Psoas muscle (tissue), 8 donors: Measurements from ENCODE around the gene PARP2. TPM values are rescaled to one million over a fixed set of nuclear protein-coding genes. Genes with fewer than 3 reads are reported as not detected.

Experiments
- ATAC-seq, 4 donors: fragments of 200-7000 bp; cut with Tn5 transposase; one replicate each; pipeline ENCODE4 v1.9.1; 2020; ENCODE audit warnings: moderate library complexity in 3 of 4, mild to moderate bottlenecking in 2 of 4
- DNase-seq, 2 donors: peaks; one replicate each; pipeline ENCODE4 v3.0.0-alpha.2; 2020
- H3K27ac ChIP-seq: fragments of 200-600 bp; one replicate; pipeline ENCODE4 v1.8.0; 2022
- H3K27me3 ChIP-seq, 3 donors: fragments of 200-600 bp in 1 of 3; one replicate each; pipeline versions ENCODE4 v1.6.1 to v1.8.0; 2013 to 2022; ENCODE audit warnings: low read length in 2 of 3, mild to moderate bottlenecking in 2 of 3, moderate library complexity in 1 of 3; ENCODE audit not compliant: insufficient read depth in 3 of 3
- H3K36me3 ChIP-seq, 2 donors: fragments of 200-600 bp in 1 of 2; one replicate each; pipeline versions ENCODE4 v1.6.1 to v1.8.0; 2013 to 2022; ENCODE audit warnings: low read depth in 1 of 2, mild to moderate bottlenecking in 1 of 2, moderate library complexity in 1 of 2; ENCODE audit not compliant: insufficient read depth in 1 of 2
- H3K4me1 ChIP-seq: fragments of 200-600 bp; one replicate; pipeline ENCODE4 v1.8.0; 2022
- H3K4me3 ChIP-seq: fragments of 200-600 bp; one replicate; pipeline ENCODE4 v1.8.0; 2022; ENCODE audit warnings: mild to moderate bottlenecking
- H3K9me3 ChIP-seq: fragments of 200-600 bp; one replicate; pipeline ENCODE4 v1.8.0; 2022
- WGBS, 3 donors: extraction: QIAGEN DNeasy Blood & Tissue Kit; methylation state at CpG; one replicate each; pipeline versions ENCODE4 v1.1.6 to v1.1.7; 2013; 5-methylcytosine and 5-hydroxymethylcytosine counted together
- intact Hi-C, 2 donors: fragments of 100-400 bp; cut with DNase I; formaldehyde crosslinking; loops; one replicate each; pipeline versions ENCODE4 v1.11.0 to v1.14.2; 2022
- polyA plus RNA-seq, 3 donors: library from polyadenylated mRNA; stranded (reverse); fragments of 200-250 nt; gene quantifications; one replicate each; pipeline ENCODE4 v1.2.3, GENCODE V29; 2013
- total RNA-seq, 4 donors: library from RNA; stranded (reverse); fragmentation: NEBNext Ultra II Directional in 2 of 4; extraction: Animal tissue kit (Norgen Biotek cat#: 25700) in 2 of 4; gene quantifications; one replicate each; pipeline versions ENCODE4 v1.2.1 to v1.2.4, GENCODE V29; 2021 to 2023
- TF ChIP-seq, protein P1 (sequence below): fragments of 200-600 bp; IDR thresholded peaks from one replicate; pipeline ENCODE4 v1.8.0; 2022; ENCODE audit warnings: antibody characterized with exemption
- donor health status: healthy with polysubstance abuse.
- donor health status: DM: no; HTN: no; CAD: no; lungs with moderate emphysema.
- donor health status: Bipolar disorder and iron deficiency.
- donor health status: healthy.
- donor health status: DM: yes; HTN: yes; CAD: no.
- donor health status: DM: no; HTN: no; CAD: no.
- donor health status: DM: no; HTN: no; CAD: no.
- donor health status: DM: yes; HTN: yes; CAD: no.

The PARP2 gene
- total and polyA plus RNA-seq, 7 donors = 10.2 to 30.1 (median 14.7) TPM

- H3K36me3 ChIP-seq = peaks cover 6 to 63% of the 10 kb centered on the region in 2 donors
- no peak overlapping the region for H3K27ac ChIP-seq
- peaks cover 21% of the 10 kb centered on the region for H3K4me1 ChIP-seq
- DNase-seq (no peak), ATAC-seq (peak in 3 of 4 donors; percentile 57 to 84 (median 59))
- H3K4me3 ChIP-seq = no peak overlapping the region
- 47 to 50% (median 47%) methylated on average over 8 of the region's 8 CpGs for WGBS, 3 donors
- H3K27me3 ChIP-seq = no peaks in the 10 kb centered on the region
- H3K9me3 ChIP-seq = no peaks in the 10 kb centered on the region
- TF ChIP-seq, protein P1, sequence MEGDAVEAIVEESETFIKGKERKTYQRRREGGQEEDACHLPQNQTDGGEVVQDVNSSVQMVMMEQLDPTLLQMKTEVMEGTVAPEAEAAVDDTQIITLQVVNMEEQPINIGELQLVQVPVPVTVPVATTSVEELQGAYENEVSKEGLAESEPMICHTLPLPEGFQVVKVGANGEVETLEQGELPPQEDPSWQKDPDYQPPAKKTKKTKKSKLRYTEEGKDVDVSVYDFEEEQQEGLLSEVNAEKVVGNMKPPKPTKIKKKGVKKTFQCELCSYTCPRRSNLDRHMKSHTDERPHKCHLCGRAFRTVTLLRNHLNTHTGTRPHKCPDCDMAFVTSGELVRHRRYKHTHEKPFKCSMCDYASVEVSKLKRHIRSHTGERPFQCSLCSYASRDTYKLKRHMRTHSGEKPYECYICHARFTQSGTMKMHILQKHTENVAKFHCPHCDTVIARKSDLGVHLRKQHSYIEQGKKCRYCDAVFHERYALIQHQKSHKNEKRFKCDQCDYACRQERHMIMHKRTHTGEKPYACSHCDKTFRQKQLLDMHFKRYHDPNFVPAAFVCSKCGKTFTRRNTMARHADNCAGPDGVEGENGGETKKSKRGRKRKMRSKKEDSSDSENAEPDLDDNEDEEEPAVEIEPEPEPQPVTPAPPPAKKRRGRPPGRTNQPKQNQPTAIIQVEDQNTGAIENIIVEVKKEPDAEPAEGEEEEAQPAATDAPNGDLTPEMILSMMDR = peak; percentile 85
- intact Hi-C loops = loop anchor here (1.0 to 2.0 kb wide), 2 partner anchors 282 to 364 kb away; no protein-coding TSS in a partner anchor
Observed at GRCh38 chr14:20327005-20327869, 16.2 kb upstream of the PARP2 start.

DNA sequence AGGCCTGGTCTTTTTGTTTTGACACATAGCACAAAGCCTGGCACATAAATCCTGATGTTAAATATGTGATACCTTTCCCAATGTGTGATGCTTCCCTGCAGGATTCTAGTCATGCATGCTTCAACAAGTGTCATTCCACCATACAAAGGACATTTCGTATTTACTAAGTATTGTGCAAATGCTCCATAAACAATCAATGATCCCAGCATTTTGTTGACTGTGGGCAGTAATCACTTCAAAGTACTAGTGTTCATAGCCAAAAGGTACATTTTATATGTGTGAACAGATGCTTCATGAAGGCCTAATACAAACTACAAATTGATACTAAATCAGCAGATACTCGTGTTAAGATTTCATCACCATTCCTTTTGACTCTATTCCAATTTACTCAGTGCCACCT lies 14.7 kb upstream of the PARP2 start:
- H3K27ac ChIP-seq = no peak overlapping the region
- WGBS, 3 donors = 45 to 60% (median 54%) methylated on average over 2 of the region's 2 CpGs
- intact Hi-C loops = loop anchor here in 1 of 2 donors (2.0 kb wide), 1 partner anchor 278 kb away; no protein-coding TSS in a partner anchor
- H3K4me3 ChIP-seq = no peak overlapping the region
- DNase-seq (no peak), ATAC-seq (no peak)
- H3K36me3 ChIP-seq = peaks cover 6 to 50% of the 10 kb centered on the region in 2 donors
- TF ChIP-seq, protein P1 = no peak
- no peaks in the 10 kb centered on the region for H3K9me3 ChIP-seq
- H3K4me1 ChIP-seq = peaks cover 21% of the 10 kb centered on the region
- no peaks in the 10 kb centered on the region for H3K27me3 ChIP-seq

DNA sequence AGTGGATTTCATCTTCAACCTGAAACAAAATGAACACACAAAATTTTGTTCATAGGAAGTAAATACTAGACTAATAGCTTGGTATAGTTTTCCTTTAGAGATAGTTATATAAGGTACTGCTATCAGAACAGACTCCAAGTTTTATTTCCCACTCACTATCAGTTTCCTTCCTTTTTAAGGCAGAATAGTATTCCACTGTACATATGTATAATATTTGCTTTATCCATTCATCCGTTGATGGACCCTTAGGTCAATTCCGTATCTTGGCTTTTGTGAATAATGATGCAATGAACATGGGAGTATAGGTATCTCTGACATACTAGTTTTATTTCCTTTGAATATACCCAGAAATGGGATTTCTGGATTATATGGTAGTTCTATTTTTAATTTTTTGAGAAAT lies 14.1 kb upstream of the PARP2 start:
- WGBS, 3 donors = 47 to 93% (median 71%) methylated on average over 2 of the region's 2 CpGs
- ATAC-seq = no peak
- peaks cover 21% of the 10 kb centered on the region for H3K4me1 ChIP-seq

DNA sequence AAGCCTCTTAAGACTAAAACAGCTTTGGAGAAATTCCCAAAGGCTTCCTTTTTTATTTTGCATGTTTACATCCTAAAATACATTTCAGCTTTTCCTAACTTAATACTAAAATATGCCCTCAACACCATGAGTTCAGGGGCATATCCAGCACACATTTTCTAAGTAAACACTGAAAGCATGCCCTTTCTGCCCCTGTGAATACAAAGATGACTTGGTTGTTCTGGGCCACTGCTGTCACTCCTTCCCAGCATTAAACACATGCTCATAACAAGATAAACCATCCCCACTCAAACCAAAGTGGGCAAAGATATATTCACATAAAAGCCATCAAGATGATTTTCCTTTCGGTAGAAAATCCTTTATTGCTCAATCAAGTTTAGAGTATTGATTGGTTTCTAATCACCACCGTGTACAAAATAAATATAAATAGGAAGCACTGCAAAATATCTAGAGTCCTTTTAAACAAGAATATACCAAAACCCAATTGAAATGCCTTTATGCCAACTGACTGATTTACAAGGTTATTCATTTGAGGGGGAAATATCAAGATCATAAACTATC lies 12.3 kb upstream of the PARP2 start:
- Histone ChIP-seq H3K4me1 (peaks cover 21% of the 10 kb centered on the region), H3K36me3 (peaks cover 0 to 26% of the 10 kb centered on the region in 2 donors), H3K9me3 (no peaks in the 10 kb centered on the region), H3K27me3 (no peaks in the 10 kb centered on the region), H3K27ac (no peak overlapping the region), H3K4me3 (peak overlapping the region; percentile 77)
- DNase-seq (no peak), ATAC-seq (no peak)
- TF ChIP-seq, protein P1 = no peak
- intact Hi-C loops = loop anchor here in 1 of 2 donors (10.0 kb wide), 1 partner anchor 354 kb away; the partner anchor contains the start of genes ANG and RNASE4
- WGBS, 3 donors = 76 to 85% (median 78%) methylated on average over 2 of the region's 2 CpGs

More for the DNA sequence above, 14.1 kb upstream of the PARP2 start:
- no peak for DNase-seq
- Histone ChIP-seq H3K27me3 (no peaks in the 10 kb centered on the region), H3K27ac (no peak overlapping the region), H3K36me3 (peaks cover 6 to 44% of the 10 kb centered on the region in 2 donors), H3K4me3 (no peak overlapping the region), H3K9me3 (no peaks in the 10 kb centered on the region)
- intact Hi-C loops = loop anchor here in 1 of 2 donors (2.0 kb wide), 1 partner anchor 277 kb away; no protein-coding TSS in a partner anchor
- TF ChIP-seq, protein P1 = no peak
